Adrenal gland (tissue), 12 donors: ENCODE data around the gene ITGB3. TPM values are rescaled to one million over a fixed set of nuclear protein-coding genes. Genes with fewer than 3 reads are reported as not detected.

Source experiments
- DNase-seq, 7 donors: peaks; one replicate each; pipeline ENCODE4 v3.0.0-alpha.2; 2019 to 2020
- H3K27ac ChIP-seq, 5 donors: fragments of 200-600 bp; sonication (generic) in 4 of 5; 1 replicate in 3 of 5; 2 replicates in 2 of 5; pipeline versions ENCODE4 v1.5.1 to v1.8.0; 2016 to 2020; ENCODE audit warnings: mild to moderate bottlenecking in 1 of 5
- H3K27me3 ChIP-seq: fragments of 200-600 bp; 2 replicates; pipeline ENCODE4 v1.8.0; 2021
- H3K36me3 ChIP-seq, 2 donors: fragments of 200-600 bp; replicated peaks in 1 of 2; 1 replicate in 1 of 2; 2 replicates in 1 of 2; pipeline versions ENCODE4 v1.5.1 to v1.8.0; 2018 to 2022
- H3K4me1 ChIP-seq, 2 donors: fragments of 200-600 bp; replicated peaks in 1 of 2; 1 replicate in 1 of 2; 2 replicates in 1 of 2; pipeline versions ENCODE4 v1.5.1 to v1.8.0; 2018 to 2021
- H3K4me3 ChIP-seq, 4 donors: fragments of 200-600 bp; sonication (generic) in 3 of 4; one replicate each; pipeline ENCODE4 v1.5.1; 2016 to 2018
- H3K9me3 ChIP-seq, 3 donors: fragments of 200-600 bp; sonication (generic) in 1 of 3; replicated peaks in 1 of 3; 1 replicate in 2 of 3; 2 replicates in 1 of 3; pipeline versions ENCODE4 v1.5.1 to v1.8.0; 2016 to 2021
- CTCF ChIP-seq, 6 experiments: fragments of 450-650 bp in 4 of 6; fragments of 200-600 bp in 2 of 6; sonication (generic) in 1 of 6; IDR thresholded peaks; 1 replicate in 5 of 6; 2 replicates in 1 of 6; pipeline versions ENCODE4 v1.5.1 to v1.8.0; 2016 to 2021; ENCODE audit warnings: antibody characterized with exemption in 6 of 6, mild to moderate bottlenecking in 2 of 6, moderate library complexity in 1 of 6
- POLR2A ChIP-seq, 2 donors: fragments of 450-650 bp; IDR thresholded peaks; one replicate each; pipeline ENCODE4 v1.6.1; 2017; ENCODE audit warnings: antibody characterized with exemption in 2 of 2, mild to moderate bottlenecking in 2 of 2, moderate library complexity in 1 of 2
- WGBS, 4 donors: extraction: QIAGEN DNeasy Blood & Tissue Kit in 2 of 4; methylation state at CpG; one replicate each; pipeline versions ENCODE4 v1.1.5 to v1.1.7; 2013 to 2017; 5-methylcytosine and 5-hydroxymethylcytosine counted together
- intact Hi-C, 2 donors: fragments of 100-400 bp; cut with DNase I; formaldehyde crosslinking; loops; one replicate each; pipeline versions ENCODE4 v1.14.1 to v1.15.0; 2022 to 2023
- polyA plus RNA-seq, 3 donors: library from polyadenylated mRNA; stranded (reverse); fragments of 200-250 nt in 2 of 3; fragments of 350-450 nt in 1 of 3; fragmentation: Illumina TruSeq in 1 of 3; extraction: RNeasy Lipid Tissue Mini Kit (QIAGEN cat#74804) in 1 of 3; gene quantifications; one replicate each; pipeline ENCODE4 v1.2.3, GENCODE V29; 2013 to 2014
- total RNA-seq, 9 donors: library from RNA; depleted of rRNA in 4 of 9; stranded (reverse); fragments of >200 nt in 4 of 9; fragments of 120-200 nt in 1 of 9; fragmentation: NEBNext Ultra II Directional in 1 of 9; extraction: Animal tissue kit (Norgen Biotek cat#: 25700) in 1 of 9; gene quantifications; one replicate each; pipeline versions ENCODE4 v1.1.0 to v1.2.4, GENCODE V29; 2013 to 2023
- donor health status: healthy with polysubstance abuse.
- donor health status: Bipolar disorder and iron deficiency.
- donor health status: DM: yes; HTN: yes; CAD: no.
- donor health status: DM: no; HTN: no; CAD: no.
- donor health status: DM: no; HTN: no; CAD: no.
- donor health status: DM: yes; HTN: yes; CAD: no.

The ITGB3 gene
- total and polyA plus RNA-seq, 12 donors, result 0.12 to 3.7 (median 1.5) TPM

GRCh38 chr17:47275245-47275984 is 21.8 kb downstream of the ITGB3 start:
- 45 to 64% (median 48%) methylated on average over 13 of the region's 13 CpGs for WGBS, 4 donors
- TF ChIP-seq CTCF (IDR thresholded peaks at IDR 0.05) (no peak), POLR2A (IDR thresholded peaks at IDR 0.05) (no peak)
- DNase-seq, result peak; percentile 50 to 73 (median 58)
- H3K4me1 ChIP-seq, result peaks cover 9 to 50% of the 10 kb centered on the region in 2 donors
- no peaks in the 10 kb centered on the region for H3K9me3 ChIP-seq
- H3K27ac ChIP-seq, result peak overlapping the region in 2 of 5 donors; percentile 49 to 69
- no peaks in the 10 kb centered on the region for H3K36me3 ChIP-seq
- no peak overlapping the region for H3K4me3 ChIP-seq
- H3K27me3 ChIP-seq, result no peaks in the 10 kb centered on the region
- intact Hi-C loops, result no loop called here

GRCh38 chr17:47276444-47276843 is 22.8 kb downstream of the ITGB3 start:
- no peaks in the 10 kb centered on the region for H3K9me3 ChIP-seq
- intact Hi-C loops, result no loop called here
- H3K4me1 ChIP-seq, result peaks cover 9 to 50% of the 10 kb centered on the region in 2 donors
- no peak overlapping the region for H3K4me3 ChIP-seq
- H3K36me3 ChIP-seq, result no peaks in the 10 kb centered on the region
- H3K27me3 ChIP-seq, result no peaks in the 10 kb centered on the region
- no peak for DNase-seq
- 85 to 90% (median 86%) methylated on average over 3 of the region's 3 CpGs for WGBS, 4 donors
- H3K27ac ChIP-seq, result peak overlapping the region in 2 of 5 donors; percentile 49 to 69
- TF ChIP-seq CTCF (IDR thresholded peaks at IDR 0.05) (no peak), POLR2A (IDR thresholded peaks at IDR 0.05) (no peak)

GRCh38 chr17:47276868-47277267 is 23.2 kb downstream of the ITGB3 start:
- intact Hi-C loops, result no loop called here
- no peaks in the 10 kb centered on the region for H3K9me3 ChIP-seq
- no peaks in the 10 kb centered on the region for H3K27me3 ChIP-seq
- peak overlapping the region in 2 of 5 donors; percentile 49 to 69 for H3K27ac ChIP-seq
- H3K4me1 ChIP-seq, result peaks cover 9 to 50% of the 10 kb centered on the region in 2 donors
- no peak overlapping the region for H3K4me3 ChIP-seq
- 31 to 41% (median 37%) methylated on average over 9 to 10 of the region's 10 CpGs for WGBS, 4 donors
- DNase-seq, result peak; percentile 74 to 86 (median 81)
- no peak for TF ChIP-seq CTCF (IDR thresholded peaks at IDR 0.05)
- no peak for TF ChIP-seq POLR2A (IDR thresholded peaks at IDR 0.05)
- H3K36me3 ChIP-seq, result no peaks in the 10 kb centered on the region

- H3K4me3 ChIP-seq, result no peak overlapping the region
- 94 to 100% (median 98%) methylated on average over 1 of the region's 1 CpG for WGBS, 4 donors
- no peaks in the 10 kb centered on the region for H3K9me3 ChIP-seq
- no peaks in the 10 kb centered on the region for H3K36me3 ChIP-seq
- intact Hi-C loops, result no loop called here
- H3K27me3 ChIP-seq, result no peaks in the 10 kb centered on the region
- TF ChIP-seq CTCF (IDR thresholded peaks at IDR 0.05), result no peak
- no peak for TF ChIP-seq POLR2A (IDR thresholded peaks at IDR 0.05)
- H3K27ac ChIP-seq, result peak overlapping the region in 1 of 5 donors; percentile 70
- H3K4me1 ChIP-seq, result peaks cover 9 to 50% of the 10 kb centered on the region in 2 donors
- no peak for DNase-seq
Measured at GRCh38 chr17:47277921-47278320, 24.3 kb downstream of the ITGB3 start.
